D721Med (cell line): ENCODE measurements around the gene FOXC2.

Experiments used
- DNase-seq: peaks from one replicate; pipeline ENCODE4 v3.0.0; 2011; ENCODE audit warnings: low spot score; ENCODE audit not compliant: insufficient read length
- FAIRE-seq: peaks from 2 replicates; lab custom pipeline; 2011; peaks lifted over from hg19 to GRCh38; lab: Jason Lieb, UNC
- CTCF ChIP-seq: IDR thresholded peaks from 2 replicates; pipeline ENCODE4 v1.5.1; 2012; ENCODE audit warnings: mild to moderate bottlenecking, control low read depth; ENCODE audit not compliant: insufficient read depth; ENCODE audit errors: missing control alignments

The FOXC2 gene

GRCh38 chr16:86556576-86556975 is 10.1 kb upstream of the FOXC2 start:
- TF ChIP-seq CTCF, result no peak
- FAIRE-seq, result no peak
- no peak for DNase-seq

DNA sequence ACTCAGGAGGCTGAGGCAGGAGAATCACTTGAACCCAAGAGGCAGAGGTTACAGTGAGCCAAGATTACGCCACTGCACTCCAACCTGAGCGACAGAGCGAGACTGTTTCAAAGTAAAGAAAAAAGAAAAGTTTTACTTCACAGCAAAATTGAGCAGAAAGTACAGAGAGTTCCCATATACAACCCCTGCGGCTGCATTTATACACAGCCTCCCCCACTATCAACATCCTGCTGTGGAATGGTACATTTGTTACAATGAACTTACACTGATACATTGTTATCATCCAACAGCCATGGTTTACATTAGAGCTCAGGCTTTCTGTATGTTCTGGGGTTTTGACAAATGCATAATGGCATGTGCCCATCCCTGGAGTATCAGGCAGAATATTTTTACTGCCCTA is 9.0 kb upstream of the FOXC2 start:
- no peak for DNase-seq
- no peak for TF ChIP-seq CTCF
- no peak for FAIRE-seq

DNA sequence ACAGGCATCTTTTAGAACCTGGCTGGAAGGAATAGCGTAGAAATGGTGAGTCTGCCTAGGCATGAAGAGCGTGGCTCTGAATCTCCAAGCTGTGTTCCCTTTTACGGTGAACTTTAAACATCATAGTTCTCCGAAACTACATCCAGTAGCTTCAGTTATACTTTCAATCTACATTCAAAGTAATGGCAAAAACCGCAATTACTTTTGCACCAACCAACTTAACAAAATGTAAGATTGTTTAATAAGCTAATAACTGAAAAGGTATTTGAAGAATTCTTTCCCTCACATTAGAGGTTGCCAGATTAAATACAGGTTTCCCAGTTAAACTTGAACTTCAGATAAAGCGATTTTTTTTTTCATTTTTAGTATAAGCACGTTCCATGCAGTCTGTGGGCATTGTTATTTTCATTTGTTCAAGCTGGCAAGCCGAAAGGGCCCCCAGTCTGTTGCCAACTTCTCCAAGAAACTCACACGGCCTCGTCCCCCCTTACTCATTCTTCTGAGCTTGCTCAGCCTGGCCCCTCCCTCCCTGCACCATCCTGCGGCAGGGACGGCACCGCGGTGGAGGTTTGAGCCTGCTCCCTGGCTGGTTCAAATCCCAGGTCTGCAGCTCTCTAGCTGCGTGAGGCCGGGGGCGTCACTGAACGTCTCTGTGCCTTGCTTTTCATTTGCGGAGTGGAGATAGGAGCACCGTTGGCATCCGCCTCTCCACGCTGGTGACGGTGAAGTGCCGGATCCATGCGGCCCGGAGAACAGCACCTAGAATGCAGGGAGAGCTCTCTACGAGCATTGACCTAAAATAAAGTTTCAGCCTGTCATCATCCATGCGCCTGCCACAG is 8.1 kb upstream of the FOXC2 start:
- TF ChIP-seq CTCF, result no peak
- no peak for FAIRE-seq
- no peak for DNase-seq

- FAIRE-seq, result no peak
- DNase-seq, result no peak
- no peak for TF ChIP-seq CTCF
Measured at GRCh38 chr16:86559802-86560305, 6.8 kb upstream of the FOXC2 start.

DNA sequence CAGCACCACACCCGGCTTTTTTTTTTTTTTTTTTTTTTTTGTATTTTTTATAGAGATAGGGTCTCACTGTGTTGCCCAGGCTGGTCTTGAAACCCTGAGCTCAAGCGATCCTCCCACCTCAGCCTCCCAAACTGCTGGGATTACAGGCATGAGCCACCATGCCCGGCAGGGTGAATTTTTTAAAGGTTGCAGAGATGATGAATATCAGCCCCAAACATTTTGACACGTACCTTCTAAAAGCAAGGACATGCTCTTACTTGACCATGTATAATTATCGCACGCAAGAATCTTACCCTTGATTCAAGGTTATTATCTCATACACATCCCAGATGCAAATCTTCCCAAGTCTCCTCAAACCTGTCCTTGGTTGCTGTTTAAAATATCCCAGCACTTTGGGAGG is 4.3 kb upstream of the FOXC2 start:
- FAIRE-seq (no peak), DNase-seq (no peak)
- no peak for TF ChIP-seq CTCF

- FAIRE-seq (no peak), DNase-seq (no peak)
- peak; percentile 96 for TF ChIP-seq CTCF
Measured at GRCh38 chr16:86563469-86564345, 2.9 kb upstream of the FOXC2 start.
